Fibroblast of mammary gland (primary cell): ENCODE measurements around the gene MOB1B.
"Not testable (repeated sequence)": the region's sequence is repeated elsewhere in the genome, so short reads cannot be mapped to it uniquely, and the experiment has no call there.

Experiments
- DNase-seq: peaks from one replicate; pipeline ENCODE4 v3.0.0-alpha.2; 2010; ENCODE audit warnings: low read depth
- H3K4me3 ChIP-seq: 2 replicates; pipeline ENCODE4 v1.5.1; 2011; ENCODE audit warnings: low read depth, mild to moderate bottlenecking, low read length, moderate library complexity; ENCODE audit not compliant: control insufficient read depth
- CTCF ChIP-seq: conservative IDR thresholded peaks from 2 replicates; pipeline ENCODE4 v1.5.1; 2011; ENCODE audit warnings: low read depth, low read length, inconsistent platforms; ENCODE audit not compliant: control insufficient read depth, insufficient read depth

MOB1B gene

GRCh38 chr4:70893790-70894189 lies 8.4 kb upstream of the MOB1B start:
- TF ChIP-seq CTCF = no peak
- DNase-seq = no peak
- H3K4me3 ChIP-seq = no peak overlapping the region

DNA sequence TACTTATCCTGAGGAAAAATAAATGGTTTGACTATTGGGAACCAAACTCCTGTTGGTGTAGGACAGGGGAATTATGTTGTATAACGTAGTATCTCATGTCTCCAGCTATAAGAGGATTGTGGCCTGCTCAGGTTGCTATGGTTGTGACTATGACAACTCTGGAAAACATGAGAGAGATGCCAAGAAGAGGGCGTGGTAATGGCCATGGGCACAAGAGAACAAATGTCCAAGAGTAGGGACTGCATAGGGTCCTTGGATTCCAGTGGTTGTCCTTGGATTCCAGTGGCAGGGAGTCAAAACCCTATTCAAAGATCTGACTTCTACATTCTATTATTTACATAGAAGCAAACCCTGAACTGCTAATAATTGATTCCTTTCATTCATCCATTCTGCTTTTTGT lies 6.8 kb upstream of the MOB1B start:
- DNase-seq = no peak
- H3K4me3 ChIP-seq = no peak overlapping the region
- no peak for TF ChIP-seq CTCF

DNA sequence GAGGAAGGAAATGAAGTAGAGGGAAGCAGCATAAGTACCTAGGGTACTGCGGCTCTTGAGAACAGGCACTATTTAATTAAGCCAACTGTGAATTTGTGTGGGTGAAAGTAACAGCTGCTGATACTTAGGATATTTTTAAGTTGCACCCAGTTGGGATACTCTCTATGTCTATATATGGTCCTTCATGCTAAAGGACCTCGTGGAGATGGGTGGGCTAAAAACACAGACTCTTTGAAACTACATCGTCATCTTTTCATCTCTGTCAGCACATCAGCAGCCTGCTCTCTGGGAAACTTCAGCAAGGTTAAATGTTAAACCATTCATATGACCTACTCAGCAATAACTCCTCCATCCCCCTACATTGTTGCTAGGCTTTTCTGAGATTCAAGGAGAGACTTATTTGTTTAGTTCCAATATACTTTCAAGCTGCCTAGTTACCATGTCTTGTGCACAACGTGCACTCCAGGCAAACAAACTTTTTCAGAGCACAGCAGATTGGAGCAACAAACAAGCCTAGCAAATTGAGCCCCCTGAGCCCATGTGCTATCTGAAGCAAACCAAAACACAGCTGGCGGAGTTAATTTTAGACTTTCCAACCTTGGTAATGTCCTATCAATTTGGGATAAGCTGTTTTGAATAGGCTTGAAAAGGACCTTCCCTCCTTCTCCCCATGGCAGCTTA lies 6.2 kb upstream of the MOB1B start:
- H3K4me3 ChIP-seq = no peak overlapping the region
- no peak for DNase-seq
- no peak for TF ChIP-seq CTCF

DNA sequence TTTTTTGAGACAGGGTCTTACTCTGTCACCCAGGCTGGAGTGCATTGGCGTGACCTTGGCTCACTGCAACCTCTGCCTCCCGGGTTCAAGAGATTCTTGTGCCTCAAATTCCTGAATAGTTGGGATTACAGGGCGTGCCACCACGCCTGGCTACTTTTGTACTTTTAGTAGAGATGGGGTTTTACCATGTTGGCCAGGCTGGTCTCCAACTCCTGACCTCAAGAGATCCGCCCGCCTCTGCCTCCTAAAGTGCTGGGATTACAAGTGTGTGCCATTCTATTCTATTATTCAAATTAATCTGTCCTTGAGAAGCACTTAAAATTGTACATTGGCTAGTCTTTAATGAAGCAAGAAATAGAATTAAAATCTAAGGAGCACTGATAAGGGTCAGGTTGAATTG lies 3.6 kb upstream of the MOB1B start:
- H3K4me3 ChIP-seq, DNase-seq: not testable (repeated sequence)

GRCh38 chr4:70901607-70901983 lies 574 bp upstream of the MOB1B start:
- no peak for DNase-seq
- H3K4me3 ChIP-seq = peak overlapping the region; percentile 75
- TF ChIP-seq CTCF = no peak

- DNase-seq = no peak
- TF ChIP-seq CTCF = no peak
- peak overlapping the region; percentile 75 for H3K4me3 ChIP-seq
These were observed 565 bp downstream of the MOB1B start for GRCh38 chr4:70902577-70903290.

- DNase-seq = peak; percentile 30
These were observed 1.1 kb downstream of the MOB1B start for GRCh38 chr4:70903291-70903603.

More at GRCh38 chr4:70903291-70903603, 1.1 kb downstream of the MOB1B start:
- peak overlapping the region; percentile 75 for H3K4me3 ChIP-seq
- TF ChIP-seq CTCF = no peak
